Activated CD4-positive, alpha-beta T cell treated with anti-CD3 and anti-CD28 coated beads, Interleukin-2, Interleukin-4, amounts not matched to agents 100 ng/mL and 50 ng/mL, durations not matched to agents 16 hours and 8 hours (primary cell): ENCODE measurements around the gene FNIP1.
"Not testable (repeated sequence)": the region's sequence is repeated elsewhere in the genome, so short reads cannot be mapped to it uniquely, and the experiment has no call there.

Experiments
- DNase-seq: peaks from one replicate; pipeline ENCODE4 v3.0.0-alpha.2; 2020; ENCODE audit warnings: low spot score

Gene FNIP1

GRCh38 chr5:131607903-131608540 is 188.8 kb downstream of the FNIP1 start:
- no peak for DNase-seq

GRCh38 chr5:131607418-131607817 is 189.4 kb downstream of the FNIP1 start:
- DNase-seq, result no peak

- no peak for DNase-seq
Observed at GRCh38 chr5:131605086-131605485, 191.7 kb downstream of the FNIP1 start.

GRCh38 chr5:131595088-131596033 is 201.5 kb downstream of the FNIP1 start:
- DNase-seq, result peak; percentile 21

GRCh38 chr5:131593921-131594320 is 202.9 kb downstream of the FNIP1 start:
- DNase-seq, result no peak

- DNase-seq, result not testable (repeated sequence)
Observed at GRCh38 chr5:131593436-131593835, 203.4 kb downstream of the FNIP1 start.
